ENCODE measurements around the gene MEAK7. TPM values are rescaled to one million over a fixed set of nuclear protein-coding genes. Genes with fewer than 3 reads are reported as not detected.

MEAK7 gene
- total RNA-seq, 1 experiment from 2014 or later = 19.2 TPM

GRCh38 chr16:84471966-84472365 is 32.5 kb downstream of the MEAK7 start:
- intact Hi-C loops (cut with micrococcal nuclease) = no loop called here
- H2AFZ ChIP-seq (ENCODE audit: low read length) = no peak overlapping the region
- CTCF ChIA-PET = no interaction called here
- no peaks in the 10 kb centered on the region for H3K9me2 ChIP-seq (replicated peaks; ENCODE audit: low read length)
- no peaks in the 10 kb centered on the region for H3K27me3 ChIP-seq (ENCODE audit: low read length)
- no peak for ATAC-seq
- no peaks in the 10 kb centered on the region for H3K79me2 ChIP-seq (ENCODE audit: low read length)
- no peak overlapping the region for H3K4me3 ChIP-seq (ENCODE audit: low read length)
- H3K9ac ChIP-seq (ENCODE audit: low read length) = no peak overlapping the region
- H3K27ac ChIP-seq (ENCODE audit: low read length) = no peak overlapping the region
- no peak overlapping the region for H3K4me2 ChIP-seq (ENCODE audit: low read length)
- no peaks in the 10 kb centered on the region for H4K20me1 ChIP-seq (ENCODE audit: low read length)
- H3F3A ChIP-seq (ENCODE audit: low read length, unreplicated experiment) = no peaks in the 10 kb centered on the region
- TF ChIP-seq EZH2phosphoT487 (IDR thresholded peaks at IDR 0.05; ENCODE audit: borderline replicate concordance, low read length) (no peak), CTCF (conservative IDR thresholded peaks at IDR 0.05; ENCODE audit: low read depth, low read length) (no peak), EZH2 (IDR thresholded peaks at IDR 0.05; ENCODE audit: low read length, unreplicated experiment) (no peak)
- H3K4me1 ChIP-seq (ENCODE audit: insufficient read depth, low read length) = no peaks in the 10 kb centered on the region
- no peaks in the 10 kb centered on the region for H3K9me3 ChIP-seq (ENCODE audit: low read length)
- POLR2A ChIA-PET (ENCODE audit: unreplicated experiment) = no interaction called here
- no TSS peak for BruUV-seq (replicated peaks)
- H3K36me3 ChIP-seq (ENCODE audit: low read depth, low read length) = peaks cover 9% of the 10 kb centered on the region
- no peak for DNase-seq

- no peak overlapping the region for H3K27ac ChIP-seq (ENCODE audit: low read length)
- peaks cover 9% of the 10 kb centered on the region for H3K36me3 ChIP-seq (ENCODE audit: low read depth, low read length)
- CTCF ChIA-PET = no interaction called here
- H3K4me3 ChIP-seq (ENCODE audit: low read length) = no peak overlapping the region
- no peaks in the 10 kb centered on the region for H3K4me1 ChIP-seq (ENCODE audit: insufficient read depth, low read length)
- TF ChIP-seq CTCF (conservative IDR thresholded peaks at IDR 0.05; ENCODE audit: low read depth, low read length) (no peak), EZH2 (IDR thresholded peaks at IDR 0.05; ENCODE audit: low read length, unreplicated experiment) (no peak), EZH2phosphoT487 (IDR thresholded peaks at IDR 0.05; ENCODE audit: borderline replicate concordance, low read length) (no peak)
- H3K9me2 ChIP-seq (replicated peaks; ENCODE audit: low read length) = no peaks in the 10 kb centered on the region
- no peak for ATAC-seq
- DNase-seq = no peak
- H3K9ac ChIP-seq (ENCODE audit: low read length) = no peak overlapping the region
- BruUV-seq (replicated peaks) = no TSS peak
- no peaks in the 10 kb centered on the region for H4K20me1 ChIP-seq (ENCODE audit: low read length)
- H3K4me2 ChIP-seq (ENCODE audit: low read length) = no peak overlapping the region
- no peaks in the 10 kb centered on the region for H3K9me3 ChIP-seq (ENCODE audit: low read length)
- no peaks in the 10 kb centered on the region for H3K27me3 ChIP-seq (ENCODE audit: low read length)
- H3K79me2 ChIP-seq (ENCODE audit: low read length) = no peaks in the 10 kb centered on the region
- POLR2A ChIA-PET (ENCODE audit: unreplicated experiment) = no interaction called here
- H3F3A ChIP-seq (ENCODE audit: low read length, unreplicated experiment) = no peaks in the 10 kb centered on the region
- no peak overlapping the region for H2AFZ ChIP-seq (ENCODE audit: low read length)
- intact Hi-C loops (cut with micrococcal nuclease) = no loop called here
Observed at GRCh38 chr16:84471316-84471715, 33.1 kb downstream of the MEAK7 start.

DNA sequence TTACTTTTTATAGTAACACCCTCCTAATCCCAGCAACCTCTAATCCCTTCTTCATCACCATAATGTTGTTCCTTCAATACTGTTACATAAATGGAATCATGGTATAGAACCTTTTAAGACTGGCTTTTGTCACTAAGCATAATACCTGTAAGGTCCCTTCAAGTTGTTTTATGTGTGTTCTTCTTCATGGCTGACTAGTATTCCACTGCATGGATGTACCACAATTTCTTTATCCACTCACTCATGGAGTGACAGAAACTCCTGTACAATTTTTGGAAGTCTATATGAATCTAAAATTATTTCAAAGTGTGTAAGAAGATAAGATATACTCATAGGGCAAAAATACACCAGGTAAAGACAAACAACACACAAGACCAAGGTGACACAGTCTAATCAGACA is 36.8 kb downstream of the MEAK7 start:
- Histone ChIP-seq H3K9me3 (ENCODE audit: low read length) (no peaks in the 10 kb centered on the region), H3K4me3 (ENCODE audit: low read length) (no peak overlapping the region), H3K9me2 (replicated peaks; ENCODE audit: low read length) (no peaks in the 10 kb centered on the region), H3K4me1 (ENCODE audit: insufficient read depth, low read length) (peaks cover 3% of the 10 kb centered on the region; the same call in 1 of the 2 replicates), H2AFZ (ENCODE audit: low read length) (no peak overlapping the region), H3K79me2 (ENCODE audit: low read length) (no peaks in the 10 kb centered on the region), H3K9ac (ENCODE audit: low read length) (no peak overlapping the region), H4K20me1 (ENCODE audit: low read length) (no peaks in the 10 kb centered on the region), H3K27ac (ENCODE audit: low read length) (no peak overlapping the region), H3K36me3 (ENCODE audit: low read depth, low read length) (peaks cover 9% of the 10 kb centered on the region), H3F3A (ENCODE audit: low read length, unreplicated experiment) (no peaks in the 10 kb centered on the region), H3K27me3 (ENCODE audit: low read length) (no peaks in the 10 kb centered on the region), H3K4me2 (ENCODE audit: low read length) (no peak overlapping the region)
- POLR2A ChIA-PET (ENCODE audit: unreplicated experiment) = no interaction called here
- TF ChIP-seq CTCF (conservative IDR thresholded peaks at IDR 0.05; ENCODE audit: low read depth, low read length) = no peak
- no peak for TF ChIP-seq EZH2phosphoT487 (IDR thresholded peaks at IDR 0.05; ENCODE audit: borderline replicate concordance, low read length)
- no peak for TF ChIP-seq EZH2 (IDR thresholded peaks at IDR 0.05; ENCODE audit: low read length, unreplicated experiment)
- no TSS peak for BruUV-seq (replicated peaks)
- ATAC-seq (no peak), DNase-seq (no peak)
- CTCF ChIA-PET = no interaction called here
- intact Hi-C loops (cut with micrococcal nuclease) = no loop called here
